CD8-positive, alpha-beta memory T cell (primary cell): ENCODE data around the gene LYVE1. TPM values are rescaled to one million over a fixed set of nuclear protein-coding genes. Genes with fewer than 3 reads are reported as not detected.
"Not testable (repeated sequence)": the region's sequence is repeated elsewhere in the genome, so short reads cannot be mapped to it uniquely, and the experiment has no call there.

Source experiments
- CTCF ChIA-PET: fragments of 350-600 bp; sonication (Branson Sonifier 250); formaldehyde crosslinking; loops from one replicate; lab custom pipeline; 2021; ENCODE audit warnings: antibody characterized with exemption; lab: Charles Lee
- POLR2A ChIA-PET: fragments of 350-600 bp; sonication (Branson Sonifier 250); formaldehyde crosslinking; loops from one replicate; lab custom pipeline; 2021; ENCODE audit warnings: antibody characterized with exemption; lab: Charles Lee
- DNase-seq, 5 donors: peaks; one replicate each; pipeline versions ENCODE4 v3.0.0 to v3.0.0-alpha.2; 2020 to 2022; ENCODE audit warnings: mixed read lengths in 1 of 5
- H3K27ac ChIP-seq: one replicate; pipeline ENCODE4 v1.7.0; 2013; ENCODE audit warnings: low read depth, mild to moderate bottlenecking, low read length, moderate library complexity
- H3K27me3 ChIP-seq: 2 replicates; pipeline ENCODE4 v1.7.0; 2013; ENCODE audit warnings: low read length, mild to moderate bottlenecking; ENCODE audit not compliant: insufficient read depth, poor library complexity, severe bottlenecking
- H3K36me3 ChIP-seq: 2 replicates; pipeline ENCODE4 v1.7.0; 2013; ENCODE audit warnings: mild to moderate bottlenecking, low read length, moderate library complexity; ENCODE audit not compliant: insufficient read depth
- H3K4me1 ChIP-seq: 2 replicates; pipeline ENCODE4 v1.7.0; 2013; ENCODE audit warnings: mild to moderate bottlenecking, low read length, moderate library complexity; ENCODE audit not compliant: insufficient read depth
- H3K4me3 ChIP-seq: 2 replicates; pipeline ENCODE4 v1.7.0; 2013; ENCODE audit warnings: mild to moderate bottlenecking, low read length
- H3K9me3 ChIP-seq: 2 replicates; pipeline ENCODE4 v1.7.0; 2013; ENCODE audit warnings: mild to moderate bottlenecking, low read length
- H3K27ac Mint-ChIP-seq, 8 donors: one replicate each; pipeline ENCODE4 v1.8.0; 2020 to 2021; ENCODE audit warnings: mixed read lengths in 8 of 8, mild to moderate bottlenecking in 6 of 8, inconsistent platforms in 3 of 8, moderate library complexity in 3 of 8
- H3K27me3 Mint-ChIP-seq, 2 donors: one replicate each; pipeline ENCODE4 v1.8.0; 2020 to 2021; ENCODE audit warnings: mixed read lengths in 2 of 2, mild to moderate bottlenecking in 1 of 2, moderate library complexity in 1 of 2
- H3K36me3 Mint-ChIP-seq, 3 donors: one replicate each; pipeline ENCODE4 v1.8.0; 2020 to 2021; ENCODE audit warnings: mixed read lengths in 3 of 3, inconsistent platforms in 1 of 3, mild to moderate bottlenecking in 1 of 3
- H3K4me1 Mint-ChIP-seq, 3 donors: one replicate each; pipeline ENCODE4 v1.8.0; 2020 to 2021; ENCODE audit warnings: mixed read lengths in 3 of 3, inconsistent platforms in 1 of 3, mild to moderate bottlenecking in 1 of 3
- H3K4me3 Mint-ChIP-seq, 7 donors: one replicate each; pipeline ENCODE4 v1.8.0; 2020 to 2021; ENCODE audit warnings: mixed read lengths in 7 of 7, mild to moderate bottlenecking in 6 of 7, moderate library complexity in 4 of 7, inconsistent platforms in 2 of 7
- H3K9me3 Mint-ChIP-seq, 5 donors: one replicate each; pipeline ENCODE4 v1.8.0; 2020 to 2022; ENCODE audit warnings: mixed read lengths in 5 of 5, mild to moderate bottlenecking in 3 of 5, moderate library complexity in 2 of 5, inconsistent platforms in 1 of 5
- polyA plus RNA-seq: library from polyadenylated mRNA; unstranded; fragments of 300-500 nt; fragmentation: Illumina TruSeq; gene quantifications from one replicate; pipeline ENCODE4 v1.2.3, GENCODE V29; 2021
- total RNA-seq, 2 experiments: library from RNA; stranded (reverse); gene quantifications; one replicate each; pipeline ENCODE4 v1.2.3, GENCODE V29; 2021

The LYVE1 gene
- total and polyA plus RNA-seq, 3 experiments from 2014 or later = not detected

DNA sequence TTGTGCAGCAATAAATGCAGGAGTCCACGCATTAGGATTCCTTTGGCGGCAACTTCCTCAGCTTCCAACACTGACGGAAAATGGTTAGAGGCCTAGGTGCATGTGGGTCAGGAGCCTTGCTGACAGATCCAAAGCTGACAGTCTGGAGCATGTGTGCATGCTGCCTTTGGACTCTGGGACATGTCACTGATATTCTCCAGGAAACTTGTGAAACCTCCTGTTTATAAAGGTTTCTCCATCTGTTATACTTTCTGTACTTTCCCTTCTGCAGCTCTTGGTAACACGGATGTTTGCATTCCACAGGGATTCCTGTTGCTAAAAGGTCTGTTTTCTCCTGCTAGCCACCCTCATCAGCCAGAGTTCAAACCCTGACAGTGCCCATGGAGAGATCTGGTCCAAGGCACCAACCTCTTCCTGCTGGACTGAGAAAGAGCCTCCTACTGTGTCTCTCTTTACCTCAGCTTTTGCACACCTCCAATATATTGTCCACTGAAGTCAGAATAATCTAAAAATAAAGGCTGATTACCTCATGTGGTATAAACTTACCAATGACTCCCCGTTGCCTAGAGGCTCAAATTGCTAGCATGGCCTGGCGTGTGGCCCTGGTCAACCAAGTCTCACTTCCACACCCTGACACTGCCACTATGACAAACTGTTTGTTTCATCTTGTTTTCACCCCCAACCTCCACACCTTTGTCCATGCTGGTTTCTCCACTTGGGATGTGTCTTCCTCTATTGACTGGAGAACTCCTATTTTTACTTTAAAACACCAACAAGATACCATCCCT is 31.1 kb upstream of the LYVE1 start:
- Mint-ChIP-seq H3K9me3 (peaks cover 0 to 7% (median 0%) of the 10 kb centered on the region in 5 donors), H3K27ac (no peak overlapping the region), H3K4me1 (no peaks in the 10 kb centered on the region), H3K27me3 (peaks cover 2 to 27% of the 10 kb centered on the region in 2 donors), H3K4me3 (no peak overlapping the region), H3K36me3 (no peaks in the 10 kb centered on the region)
- POLR2A ChIA-PET = no interaction called here
- H3K27ac ChIP-seq = no peak overlapping the region
- H3K9me3 ChIP-seq = no peaks in the 10 kb centered on the region
- H3K36me3 ChIP-seq = no peaks in the 10 kb centered on the region
- no peaks in the 10 kb centered on the region for H3K4me1 ChIP-seq
- DNase-seq = no peak
- H3K27me3 ChIP-seq = no peaks in the 10 kb centered on the region
- H3K4me3 ChIP-seq = no peak overlapping the region
- CTCF ChIA-PET = no interaction called here

- POLR2A ChIA-PET = no interaction called here
- Mint-ChIP-seq H3K36me3 (no peaks in the 10 kb centered on the region), H3K27ac (no peak overlapping the region), H3K9me3 (peaks cover 0 to 7% (median 0%) of the 10 kb centered on the region in 5 donors), H3K27me3 (peaks cover 2 to 23% of the 10 kb centered on the region in 2 donors), H3K4me3 (no peak overlapping the region), H3K4me1 (no peaks in the 10 kb centered on the region)
- no peaks in the 10 kb centered on the region for H3K27me3 ChIP-seq
- no peak overlapping the region for H3K4me3 ChIP-seq
- no peaks in the 10 kb centered on the region for H3K4me1 ChIP-seq
- DNase-seq = no peak
- CTCF ChIA-PET = no interaction called here
- no peaks in the 10 kb centered on the region for H3K9me3 ChIP-seq
- no peaks in the 10 kb centered on the region for H3K36me3 ChIP-seq
- H3K27ac ChIP-seq = no peak overlapping the region
These were observed 30.4 kb upstream of the LYVE1 start for GRCh38 chr11:10598816-10599215.

GRCh38 chr11:10597877-10598351 is 29.4 kb upstream of the LYVE1 start:
- peaks cover 0 to 7% (median 0%) of the 10 kb centered on the region in 5 donors for H3K9me3 Mint-ChIP-seq
- no peak overlapping the region for H3K27ac Mint-ChIP-seq
- no peak overlapping the region for H3K4me3 ChIP-seq
- no peaks in the 10 kb centered on the region for H3K4me1 ChIP-seq
- H3K27me3 Mint-ChIP-seq = peaks cover 2 to 20% of the 10 kb centered on the region in 2 donors
- H3K36me3 ChIP-seq = no peaks in the 10 kb centered on the region
- H3K4me3 Mint-ChIP-seq = no peak overlapping the region
- CTCF ChIA-PET = no interaction called here
- no peak for DNase-seq
- POLR2A ChIA-PET = no interaction called here
- peak overlapping the region; percentile 12 for H3K27ac ChIP-seq
- no peaks in the 10 kb centered on the region for H3K9me3 ChIP-seq
- no peaks in the 10 kb centered on the region for H3K36me3 Mint-ChIP-seq
- no peaks in the 10 kb centered on the region for H3K4me1 Mint-ChIP-seq
- no peaks in the 10 kb centered on the region for H3K27me3 ChIP-seq

DNA sequence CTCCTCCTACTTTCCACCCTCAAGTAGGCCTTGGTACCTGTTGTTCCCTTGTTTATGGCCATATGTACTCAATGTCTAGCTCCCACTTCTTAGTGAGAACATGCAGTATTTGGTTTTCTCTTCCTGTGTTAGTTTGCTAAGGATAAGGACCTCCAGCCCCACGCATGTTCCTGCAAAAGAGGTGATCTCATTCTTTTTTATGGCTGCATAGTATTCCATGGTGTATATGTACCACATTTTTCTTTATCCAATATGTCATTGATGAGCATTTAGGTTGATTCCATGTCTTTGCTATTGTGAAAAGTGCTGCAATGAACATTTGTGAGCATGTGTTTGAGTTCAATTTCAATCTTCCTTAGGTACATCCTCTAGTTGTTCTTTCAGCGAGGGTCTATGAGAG is 27.4 kb upstream of the LYVE1 start:
- H3K27ac Mint-ChIP-seq, POLR2A ChIA-PET, H3K4me3 Mint-ChIP-seq, H3K9me3 Mint-ChIP-seq, H3K27ac ChIP-seq, H3K27me3 ChIP-seq, H3K4me1 Mint-ChIP-seq, H3K36me3 Mint-ChIP-seq, H3K4me1 ChIP-seq, DNase-seq, H3K36me3 ChIP-seq, CTCF ChIA-PET, H3K9me3 ChIP-seq, H3K4me3 ChIP-seq: not testable (repeated sequence)
- peaks cover 2 to 16% of the 10 kb centered on the region in 2 donors for H3K27me3 Mint-ChIP-seq

- ChIA-PET CTCF (no interaction called here), POLR2A (no interaction called here)
- Mint-ChIP-seq H3K4me3 (no peak overlapping the region), H3K36me3 (no peaks in the 10 kb centered on the region), H3K27me3 (peaks cover 2 to 16% of the 10 kb centered on the region in 2 donors), H3K9me3 (peaks cover 0 to 7% (median 0%) of the 10 kb centered on the region in 5 donors), H3K4me1 (no peaks in the 10 kb centered on the region), H3K27ac (no peak overlapping the region)
- Histone ChIP-seq H3K36me3 (no peaks in the 10 kb centered on the region), H3K27me3 (no peaks in the 10 kb centered on the region), H3K4me3 (no peak overlapping the region), H3K4me1 (no peaks in the 10 kb centered on the region), H3K27ac (no peak overlapping the region), H3K9me3 (no peaks in the 10 kb centered on the region)
- no peak for DNase-seq
These were observed 25.9 kb upstream of the LYVE1 start for GRCh38 chr11:10594407-10594806.

- DNase-seq = no peak
- no peak overlapping the region for H3K4me3 ChIP-seq
- H3K9me3 Mint-ChIP-seq = peaks cover 0 to 7% (median 0%) of the 10 kb centered on the region in 5 donors
- no peaks in the 10 kb centered on the region for H3K27me3 ChIP-seq
- CTCF ChIA-PET = interaction anchor here (1.1 to 1.5 kb wide), 2 partner anchors 26 to 62 kb away, joined by 3 read pairs; no protein-coding TSS in a partner anchor
- H3K27ac Mint-ChIP-seq = no peak overlapping the region
- no peak overlapping the region for H3K4me3 Mint-ChIP-seq
- H3K4me1 ChIP-seq = no peaks in the 10 kb centered on the region
- H3K36me3 ChIP-seq = no peaks in the 10 kb centered on the region
- H3K4me1 Mint-ChIP-seq = no peaks in the 10 kb centered on the region
- POLR2A ChIA-PET = no interaction called here
- no peaks in the 10 kb centered on the region for H3K9me3 ChIP-seq
- H3K36me3 Mint-ChIP-seq = no peaks in the 10 kb centered on the region
- H3K27ac ChIP-seq = no peak overlapping the region
- peaks cover 0 to 16% of the 10 kb centered on the region in 2 donors for H3K27me3 Mint-ChIP-seq
These were observed 23.9 kb upstream of the LYVE1 start for GRCh38 chr11:10592331-10592730.

GRCh38 chr11:10591741-10592140 is 23.3 kb upstream of the LYVE1 start:
- Histone ChIP-seq H3K27ac (no peak overlapping the region), H3K27me3 (no peaks in the 10 kb centered on the region), H3K36me3 (no peaks in the 10 kb centered on the region), H3K9me3 (no peaks in the 10 kb centered on the region), H3K4me3 (no peak overlapping the region), H3K4me1 (no peaks in the 10 kb centered on the region)
- Mint-ChIP-seq H3K4me3 (no peak overlapping the region), H3K9me3 (peaks cover 0 to 7% (median 0%) of the 10 kb centered on the region in 5 donors), H3K27me3 (peaks cover 0 to 16% of the 10 kb centered on the region in 2 donors), H3K27ac (peak overlapping the region in 1 of 8 donors; percentile 61), H3K4me1 (no peaks in the 10 kb centered on the region), H3K36me3 (no peaks in the 10 kb centered on the region)
- CTCF ChIA-PET = no interaction called here
- POLR2A ChIA-PET = no interaction called here
- DNase-seq = no peak

DNA sequence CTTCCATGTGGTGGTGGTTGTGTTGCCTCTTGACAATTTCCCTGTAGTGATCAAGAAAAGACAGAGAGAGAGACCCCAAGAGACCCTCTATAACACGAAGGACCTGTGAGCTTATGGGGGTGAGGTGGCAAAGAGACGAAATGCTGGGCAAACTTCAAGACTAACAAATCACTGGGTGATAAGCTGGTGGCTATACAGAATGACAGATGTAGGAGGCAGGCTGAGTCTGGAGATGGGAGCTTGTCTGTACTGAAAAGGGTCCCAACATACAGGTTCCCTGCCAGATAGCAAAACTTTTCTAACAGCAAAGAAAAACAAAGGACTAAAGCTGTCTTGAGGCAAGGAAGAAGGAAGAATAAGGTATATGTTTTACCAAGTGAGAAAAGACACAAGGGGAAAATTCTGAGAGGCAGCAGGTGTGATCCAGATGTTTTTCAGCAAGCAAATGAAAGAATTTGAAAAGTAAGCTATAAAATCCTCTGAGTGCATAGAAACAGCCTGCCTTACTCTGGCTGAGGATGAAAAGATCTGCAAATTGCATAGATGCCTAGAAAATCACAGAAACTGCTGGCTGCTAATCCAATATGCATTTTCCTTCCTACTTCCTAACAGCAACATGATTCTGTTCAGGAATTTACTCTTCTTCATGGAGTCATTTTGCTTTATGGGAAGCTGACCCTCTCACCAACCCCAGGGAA is 21.9 kb upstream of the LYVE1 start:
- Histone ChIP-seq H3K9me3 (no peaks in the 10 kb centered on the region), H3K36me3 (no peaks in the 10 kb centered on the region), H3K4me3 (no peak overlapping the region), H3K4me1 (no peaks in the 10 kb centered on the region), H3K27me3 (no peaks in the 10 kb centered on the region), H3K27ac (no peak overlapping the region)
- POLR2A ChIA-PET = no interaction called here
- H3K36me3 Mint-ChIP-seq = no peaks in the 10 kb centered on the region
- H3K4me3 Mint-ChIP-seq = no peak overlapping the region
- no peak for DNase-seq
- CTCF ChIA-PET = no interaction called here
- peaks cover 1 to 9% of the 10 kb centered on the region in 2 donors for H3K27me3 Mint-ChIP-seq
- H3K9me3 Mint-ChIP-seq = no peaks in the 10 kb centered on the region
- H3K27ac Mint-ChIP-seq = no peak overlapping the region
- H3K4me1 Mint-ChIP-seq = no peaks in the 10 kb centered on the region
